Keratinocyte (primary cell): Measurements from ENCODE around the gene BMP7. TPM values are rescaled to one million over a fixed set of nuclear protein-coding genes. Genes with fewer than 3 reads are reported as not detected.

ENCODE experiments used
- DNase-seq: peaks from one replicate; pipeline ENCODE4 v3.0.0-alpha.2; 2011; ENCODE audit warnings: low read depth, missing footprints, low spot score
- FAIRE-seq: peaks from 2 replicates; lab custom pipeline; 2011; peaks lifted over from hg19 to GRCh38; lab: Jason Lieb, UNC
- H2AFZ ChIP-seq: 2 replicates; pipeline ENCODE4 v1.6.0; 2012; ENCODE audit warnings: low read length, control low read depth, inconsistent platforms; ENCODE audit not compliant: control insufficient read depth
- H3K27ac ChIP-seq: 2 replicates; pipeline ENCODE4 v1.5.1; 2011; ENCODE audit warnings: low read length; ENCODE audit not compliant: control insufficient read depth, insufficient read depth
- H3K27me3 ChIP-seq: 3 replicates; pipeline ENCODE4 v1.6.0; 2011; ENCODE audit warnings: low read length; ENCODE audit not compliant: control insufficient read depth, insufficient read depth; ENCODE audit errors: extremely low read depth
- H3K36me3 ChIP-seq, 2 experiments: 2 replicates in 1 of 2; 3 replicates in 1 of 2; pipeline ENCODE4 v1.5.1; 2011; ENCODE audit warnings: low read length in 2 of 2, mild to moderate bottlenecking in 1 of 2; ENCODE audit not compliant: control insufficient read depth in 2 of 2, insufficient read depth in 2 of 2; ENCODE audit errors: extremely low read depth in 1 of 2
- H3K4me1 ChIP-seq: 3 replicates; pipeline ENCODE4 v1.5.1; 2011; ENCODE audit warnings: low read length; ENCODE audit not compliant: control insufficient read depth, insufficient read depth; ENCODE audit errors: extremely low read depth
- H3K4me2 ChIP-seq: 3 replicates; pipeline ENCODE4 v1.6.0; 2011; ENCODE audit warnings: low read depth, low read length; ENCODE audit not compliant: control insufficient read depth, insufficient read depth; ENCODE audit errors: extremely low read depth
- H3K4me3 ChIP-seq, 3 experiments: fragments of 200-600 bp in 1 of 3; sonication (generic) in 1 of 3; 2 replicates in 2 of 3; 3 replicates in 1 of 3; pipeline ENCODE4 v1.5.1; 2011 to 2016; ENCODE audit warnings: low read length in 3 of 3, mild to moderate bottlenecking in 3 of 3, control low read depth in 2 of 3, inconsistent platforms in 1 of 3, low read depth in 1 of 3, mixed read lengths in 1 of 3, mixed run types in 1 of 3, moderate library complexity in 1 of 3; ENCODE audit not compliant: control insufficient read depth in 2 of 3, insufficient read depth in 2 of 3; ENCODE audit errors: extremely low read depth in 1 of 3
- H3K79me2 ChIP-seq: 2 replicates; pipeline ENCODE4 v1.6.0; 2012; ENCODE audit warnings: low read length; ENCODE audit not compliant: control insufficient read depth, insufficient read depth
- H3K9ac ChIP-seq: 3 replicates; pipeline ENCODE4 v1.6.0; 2011; ENCODE audit warnings: low read length; ENCODE audit not compliant: control insufficient read depth, insufficient read depth; ENCODE audit errors: extremely low read depth
- H3K9me1 ChIP-seq: 3 replicates; pipeline ENCODE4 v1.6.0; 2011; ENCODE audit warnings: low read length; ENCODE audit not compliant: control insufficient read depth, insufficient read depth; ENCODE audit errors: extremely low read depth
- H3K9me3 ChIP-seq: 2 replicates; pipeline ENCODE4 v1.5.1; 2012; ENCODE audit warnings: low read depth, low read length; ENCODE audit not compliant: control insufficient read depth
- H4K20me1 ChIP-seq: 3 replicates; pipeline ENCODE4 v1.6.0; 2011; ENCODE audit warnings: low read length; ENCODE audit not compliant: control insufficient read depth, insufficient read depth; ENCODE audit errors: extremely low read depth
- EZH2 ChIP-seq: IDR thresholded peaks from one replicate; pipeline ENCODE4 v1.6.1; 2012; ENCODE audit warnings: inconsistent platforms, mild to moderate bottlenecking, low read length, moderate library complexity
- dilution Hi-C: fragments of 300-500 bp; cut with MboI; formaldehyde crosslinking; loops from one replicate; pipeline ENCODE4 v1.7.0; 2020; ENCODE audit warnings: low sequenced_read_pairs; ENCODE audit not compliant: extremely low pct_ligation_motif_present
- polyA plus RNA-seq, 5 experiments: library from polyadenylated mRNA; depleted of rRNA in 3 of 5; stranded (reverse) in 3 of 5; stranded (forward) in 1 of 5; unstranded in 1 of 5; fragments of >200 nt; gene quantifications; 1 replicate in 1 of 5; 2 replicates in 3 of 5; 3 replicates in 1 of 5; pipeline versions ENCODE4 v1.2.1 to v1.2.3, GENCODE V29; 2011 to 2012; ENCODE audit warnings: missing spikeins in 2 of 5, low read depth in 1 of 5, low replicate concordance in 1 of 5
- TF ChIP-seq, protein P1 (sequence below), 3 experiments: IDR thresholded peaks in 1 of 3; conservative IDR thresholded peaks in 1 of 3; optimal IDR thresholded peaks in 1 of 3; 2 replicates in 2 of 3; 3 replicates in 1 of 3; pipeline versions ENCODE3 to v1.5.1; 2011; ENCODE audit warnings: low read length in 3 of 3, mild to moderate bottlenecking in 3 of 3, moderate library complexity in 2 of 3, control low read depth in 1 of 3, inconsistent platforms in 1 of 3; ENCODE audit not compliant: insufficient read depth in 2 of 3; ENCODE audit errors: extremely low read depth in 1 of 3

The BMP7 gene
- polyA plus RNA-seq, 1 donor (not counting 4 experiments of a cell fraction or from before 2014, with no cell fraction given) = 0.29 TPM

- DNase-seq = no peak
- Histone ChIP-seq H3K4me1 (peaks cover 12% of the 10 kb centered on the region), H3K4me3 (no peak overlapping the region), H3K9me1 (no peaks in the 10 kb centered on the region), H2AFZ (no peak overlapping the region), H3K9me3 (no peaks in the 10 kb centered on the region), H3K27ac (no peak overlapping the region), H3K36me3 (no peaks in the 10 kb centered on the region), H4K20me1 (no peaks in the 10 kb centered on the region), H3K27me3 (peaks cover 45% of the 10 kb centered on the region), H3K4me2 (no peak overlapping the region), H3K9ac (no peak overlapping the region), H3K79me2 (no peaks in the 10 kb centered on the region)
- dilution Hi-C loops = no loop called here
- no peak for FAIRE-seq
- TF ChIP-seq, protein P1, sequence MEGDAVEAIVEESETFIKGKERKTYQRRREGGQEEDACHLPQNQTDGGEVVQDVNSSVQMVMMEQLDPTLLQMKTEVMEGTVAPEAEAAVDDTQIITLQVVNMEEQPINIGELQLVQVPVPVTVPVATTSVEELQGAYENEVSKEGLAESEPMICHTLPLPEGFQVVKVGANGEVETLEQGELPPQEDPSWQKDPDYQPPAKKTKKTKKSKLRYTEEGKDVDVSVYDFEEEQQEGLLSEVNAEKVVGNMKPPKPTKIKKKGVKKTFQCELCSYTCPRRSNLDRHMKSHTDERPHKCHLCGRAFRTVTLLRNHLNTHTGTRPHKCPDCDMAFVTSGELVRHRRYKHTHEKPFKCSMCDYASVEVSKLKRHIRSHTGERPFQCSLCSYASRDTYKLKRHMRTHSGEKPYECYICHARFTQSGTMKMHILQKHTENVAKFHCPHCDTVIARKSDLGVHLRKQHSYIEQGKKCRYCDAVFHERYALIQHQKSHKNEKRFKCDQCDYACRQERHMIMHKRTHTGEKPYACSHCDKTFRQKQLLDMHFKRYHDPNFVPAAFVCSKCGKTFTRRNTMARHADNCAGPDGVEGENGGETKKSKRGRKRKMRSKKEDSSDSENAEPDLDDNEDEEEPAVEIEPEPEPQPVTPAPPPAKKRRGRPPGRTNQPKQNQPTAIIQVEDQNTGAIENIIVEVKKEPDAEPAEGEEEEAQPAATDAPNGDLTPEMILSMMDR (optimal IDR thresholded peaks at IDR 0.05 in 1 of 3, IDR thresholded peaks at IDR 0.05 in 1 of 3, conservative IDR thresholded peaks at IDR 0.05 in 1 of 3; ENCODE audit: extremely low read depth in 1 of 3, insufficient read depth in 2 of 3, low read length in 3 of 3) = no peak
- TF ChIP-seq EZH2 = no peak
These were observed 41.8 kb downstream of the BMP7 start for GRCh38 chr20:57224641-57225138.

DNA sequence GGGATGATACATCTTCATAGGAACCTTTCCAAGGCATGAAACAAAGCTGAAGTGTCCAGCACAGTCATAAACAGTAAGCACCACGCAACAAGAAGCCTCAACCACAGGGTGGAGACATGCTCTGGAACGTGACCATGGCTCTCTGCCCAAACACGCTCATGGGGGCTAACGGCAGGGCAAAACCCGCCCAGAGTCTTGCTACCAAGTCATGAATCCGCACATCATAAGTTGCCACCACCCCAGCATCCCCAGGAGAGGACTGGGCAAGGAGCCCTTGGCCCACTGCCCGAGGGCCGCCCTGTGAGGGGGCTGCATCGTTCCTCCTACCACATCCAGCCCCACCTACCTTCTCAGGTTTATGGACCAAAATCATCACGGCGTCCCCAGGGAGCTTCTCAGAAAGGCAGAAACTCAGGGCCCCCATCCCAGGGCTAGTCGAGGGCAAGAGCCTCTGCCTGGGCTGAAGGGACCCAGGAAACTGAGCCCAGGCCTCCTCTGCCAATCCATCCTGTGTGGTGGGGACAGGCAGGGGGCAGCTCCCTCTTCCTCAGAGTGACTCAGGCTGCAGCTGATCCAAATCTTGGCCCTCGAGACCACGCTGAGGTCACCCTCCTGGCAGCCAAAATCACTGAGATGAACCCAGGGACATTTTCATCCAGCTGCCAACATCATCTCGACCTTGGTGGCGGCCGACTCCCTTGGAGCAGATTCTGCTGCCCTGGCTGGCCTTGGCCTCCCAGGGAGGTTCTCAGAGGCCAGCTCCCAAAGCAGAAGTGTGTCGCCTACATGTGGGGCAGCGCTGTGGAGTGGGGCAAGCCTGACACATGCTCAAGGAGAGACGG lies 42.6 kb downstream of the BMP7 start:
- no peak overlapping the region for H3K9ac ChIP-seq
- no peaks in the 10 kb centered on the region for H3K9me1 ChIP-seq
- no peaks in the 10 kb centered on the region for H3K79me2 ChIP-seq
- H4K20me1 ChIP-seq = no peaks in the 10 kb centered on the region
- peak overlapping the region; percentile 6 for H3K4me2 ChIP-seq
- no peaks in the 10 kb centered on the region for H3K36me3 ChIP-seq
- peaks cover 12% of the 10 kb centered on the region for H3K4me1 ChIP-seq
- no peak overlapping the region for H3K4me3 ChIP-seq
- dilution Hi-C loops = no loop called here
- TF ChIP-seq, protein P1 (optimal IDR thresholded peaks at IDR 0.05 in 1 of 3, IDR thresholded peaks at IDR 0.05 in 1 of 3, conservative IDR thresholded peaks at IDR 0.05 in 1 of 3; ENCODE audit: extremely low read depth in 1 of 3, insufficient read depth in 2 of 3, low read length in 3 of 3) = peak; percentile 11 to 49 (median 17)
- TF ChIP-seq EZH2 = no peak
- H3K27me3 ChIP-seq = peaks cover 52% of the 10 kb centered on the region
- H2AFZ ChIP-seq = no peak overlapping the region
- FAIRE-seq = peak; percentile 63
- H3K9me3 ChIP-seq = no peaks in the 10 kb centered on the region
- no peak overlapping the region for H3K27ac ChIP-seq
- peak; percentile 38 for DNase-seq
